IPS-20b (cell line): ENCODE results near the gene NCAPD2.

Source experiments
- H3K27ac ChIP-seq: one replicate; pipeline ENCODE4 v1.5.1; 2013; ENCODE audit warnings: low read length
- H3K27me3 ChIP-seq: 2 replicates; pipeline ENCODE4 v1.6.1; 2013; ENCODE audit warnings: mild to moderate bottlenecking, low read length, inconsistent platforms; ENCODE audit not compliant: insufficient read depth
- H3K36me3 ChIP-seq: 2 replicates; pipeline ENCODE4 v1.6.1; 2013; ENCODE audit warnings: low read depth, mild to moderate bottlenecking, inconsistent platforms, low read length, moderate library complexity; ENCODE audit not compliant: insufficient read depth
- H3K4me1 ChIP-seq: 2 replicates; pipeline ENCODE4 v1.6.1; 2013; ENCODE audit warnings: mild to moderate bottlenecking, control low read depth, inconsistent platforms, low read length, moderate library complexity; ENCODE audit not compliant: insufficient read depth
- H3K4me3 ChIP-seq: 2 replicates; pipeline ENCODE4 v1.5.1; 2013; ENCODE audit warnings: mild to moderate bottlenecking, low read length, inconsistent platforms
- H3K9ac ChIP-seq: 2 replicates; pipeline ENCODE4 v1.6.1; 2013; ENCODE audit warnings: low read depth, mild to moderate bottlenecking, inconsistent platforms, low read length, moderate library complexity
- H3K9me3 ChIP-seq: 2 replicates; pipeline ENCODE4 v1.6.1; 2013; ENCODE audit warnings: mild to moderate bottlenecking, low read depth, low read length, inconsistent platforms; ENCODE audit not compliant: insufficient read depth

Gene NCAPD2

GRCh38 chr12:6457220-6457945, 36.5 kb upstream of the NCAPD2 start:
- H3K9ac ChIP-seq = no peak overlapping the region
- no peaks in the 10 kb centered on the region for H3K27me3 ChIP-seq
- no peak overlapping the region for H3K27ac ChIP-seq
- H3K4me1 ChIP-seq = peaks cover 7% of the 10 kb centered on the region; the same call in 1 of the 2 replicates
- H3K4me3 ChIP-seq = no peak overlapping the region
- H3K36me3 ChIP-seq = peaks cover 29% of the 10 kb centered on the region
- no peaks in the 10 kb centered on the region for H3K9me3 ChIP-seq

GRCh38 chr12:6458281-6459003, 35.5 kb upstream of the NCAPD2 start:
- Histone ChIP-seq H3K27me3 (no peaks in the 10 kb centered on the region), H3K27ac (no peak overlapping the region), H3K4me1 (no peaks in the 10 kb centered on the region; the same call in 1 of the 2 replicates), H3K4me3 (no peak overlapping the region), H3K36me3 (peaks cover 39% of the 10 kb centered on the region), H3K9me3 (no peaks in the 10 kb centered on the region), H3K9ac (no peak overlapping the region)

GRCh38 chr12:6459004-6459337, 34.9 kb upstream of the NCAPD2 start:
- no peaks in the 10 kb centered on the region for H3K9me3 ChIP-seq
- no peak overlapping the region for H3K27ac ChIP-seq
- no peak overlapping the region for H3K4me3 ChIP-seq
- no peak overlapping the region for H3K9ac ChIP-seq
- H3K27me3 ChIP-seq = no peaks in the 10 kb centered on the region
- peaks cover 45% of the 10 kb centered on the region for H3K36me3 ChIP-seq
- H3K4me1 ChIP-seq = no peaks in the 10 kb centered on the region

GRCh38 chr12:6460751-6461371, 33.0 kb upstream of the NCAPD2 start:
- Histone ChIP-seq H3K4me1 (no peaks in the 10 kb centered on the region), H3K9me3 (no peaks in the 10 kb centered on the region), H3K36me3 (peaks cover 58% of the 10 kb centered on the region), H3K4me3 (no peak overlapping the region), H3K27me3 (no peaks in the 10 kb centered on the region), H3K27ac (no peak overlapping the region), H3K9ac (no peak overlapping the region)

- no peak overlapping the region for H3K27ac ChIP-seq
Observed at GRCh38 chr12:6461401-6462233, 32.3 kb upstream of the NCAPD2 start.

GRCh38 chr12:6462234-6462995, 31.5 kb upstream of the NCAPD2 start:
- no peak overlapping the region for H3K4me3 ChIP-seq
- no peaks in the 10 kb centered on the region for H3K9me3 ChIP-seq
- no peak overlapping the region for H3K27ac ChIP-seq
- H3K9ac ChIP-seq = no peak overlapping the region
- no peaks in the 10 kb centered on the region for H3K4me1 ChIP-seq
- H3K27me3 ChIP-seq = no peaks in the 10 kb centered on the region
- peaks cover 59% of the 10 kb centered on the region for H3K36me3 ChIP-seq

More at GRCh38 chr12:6461401-6462233, 32.3 kb upstream of the NCAPD2 start:
- H3K9me3 ChIP-seq = no peaks in the 10 kb centered on the region
- no peak overlapping the region for H3K9ac ChIP-seq
- peaks cover 59% of the 10 kb centered on the region for H3K36me3 ChIP-seq
- no peak overlapping the region for H3K4me3 ChIP-seq
- H3K4me1 ChIP-seq = no peaks in the 10 kb centered on the region
- no peaks in the 10 kb centered on the region for H3K27me3 ChIP-seq

GRCh38 chr12:6463216-6463615, 30.7 kb upstream of the NCAPD2 start:
- Histone ChIP-seq H3K36me3 (peaks cover 61% of the 10 kb centered on the region), H3K4me3 (no peak overlapping the region), H3K9ac (no peak overlapping the region), H3K27me3 (no peaks in the 10 kb centered on the region), H3K4me1 (no peaks in the 10 kb centered on the region), H3K9me3 (no peaks in the 10 kb centered on the region), H3K27ac (no peak overlapping the region)

GRCh38 chr12:6463858-6464257, 30.0 kb upstream of the NCAPD2 start:
- Histone ChIP-seq H3K4me3 (no peak overlapping the region), H3K36me3 (peaks cover 61% of the 10 kb centered on the region), H3K4me1 (no peaks in the 10 kb centered on the region), H3K27ac (no peak overlapping the region), H3K9me3 (no peaks in the 10 kb centered on the region), H3K27me3 (no peaks in the 10 kb centered on the region), H3K9ac (no peak overlapping the region)

- no peak overlapping the region for H3K4me3 ChIP-seq
- no peaks in the 10 kb centered on the region for H3K9me3 ChIP-seq
- H3K36me3 ChIP-seq = peaks cover 55% of the 10 kb centered on the region
- H3K4me1 ChIP-seq = peaks cover under 1% of the 10 kb centered on the region; the same call in 1 of the 2 replicates
- no peak overlapping the region for H3K27ac ChIP-seq
- H3K9ac ChIP-seq = no peak overlapping the region
- H3K27me3 ChIP-seq = peaks cover 6% of the 10 kb centered on the region; the same call in 1 of the 2 replicates
Observed at GRCh38 chr12:6464531-6464930, 29.4 kb upstream of the NCAPD2 start.

- Histone ChIP-seq H3K4me3 (no peak overlapping the region), H3K27me3 (peaks cover 10% of the 10 kb centered on the region; the same call in 1 of the 2 replicates), H3K36me3 (peaks cover 52% of the 10 kb centered on the region), H3K9me3 (no peaks in the 10 kb centered on the region), H3K4me1 (peaks cover 3% of the 10 kb centered on the region; the same call in 1 of the 2 replicates), H3K27ac (no peak overlapping the region), H3K9ac (no peak overlapping the region)
Observed at GRCh38 chr12:6465467-6466183, 28.3 kb upstream of the NCAPD2 start.
